Calu3 (cell line): ENCODE measurements around the gene PRODH. TPM values are rescaled to one million over a fixed set of nuclear protein-coding genes. Genes with fewer than 3 reads are reported as not detected.
"Not testable (repeated sequence)": the region's sequence is repeated elsewhere in the genome, so short reads cannot be mapped to it uniquely, and the experiment has no call there.

Experiments
- BruUV-seq: library from RNA; stranded (reverse); fragments of 400-500 nt; replicated peaks from 2 replicates; lab custom pipeline; 2021; lab: Mats Ljungman, UMichigan
- CTCF ChIA-PET: fragments of 300-600 bp; sonication (Branson Sonifier 250); formaldehyde crosslinking; loops from one replicate; lab custom pipeline; 2022; ENCODE audit warnings: antibody characterized with exemption; lab: Charles Lee
- DNase-seq: peaks from one replicate; pipeline ENCODE4 v3.0.0; 2022
- H3K27ac Mint-ChIP-seq: one replicate; pipeline ENCODE4 v1.8.0; 2022; ENCODE audit warnings: mixed read lengths; ENCODE audit not compliant: unreplicated experiment
- H3K27me3 Mint-ChIP-seq: one replicate; pipeline ENCODE4 v1.8.0; 2022; ENCODE audit warnings: mixed read lengths; ENCODE audit not compliant: unreplicated experiment
- H3K36me3 Mint-ChIP-seq: one replicate; pipeline ENCODE4 v1.8.0; 2022; ENCODE audit warnings: mild to moderate bottlenecking, moderate library complexity, mixed read lengths; ENCODE audit not compliant: insufficient read depth, unreplicated experiment
- H3K4me1 Mint-ChIP-seq: one replicate; pipeline ENCODE4 v1.8.0; 2022; ENCODE audit warnings: mild to moderate bottlenecking, low read depth, mixed read lengths; ENCODE audit not compliant: unreplicated experiment
- H3K4me3 Mint-ChIP-seq: one replicate; pipeline ENCODE4 v1.8.0; 2022; ENCODE audit warnings: mild to moderate bottlenecking, low read depth, moderate library complexity, mixed read lengths; ENCODE audit not compliant: unreplicated experiment
- H3K9me3 Mint-ChIP-seq: one replicate; pipeline ENCODE4 v1.8.0; 2022; ENCODE audit warnings: low read depth, mixed read lengths; ENCODE audit not compliant: unreplicated experiment
- CTCF ChIP-seq: fragments of 200-600 bp; IDR thresholded peaks from one replicate; pipeline ENCODE4 v1.8.0; 2022; ENCODE audit warnings: antibody characterized with exemption; ENCODE audit not compliant: unreplicated experiment
- intact Hi-C: fragments of 100-400 bp; cut with micrococcal nuclease; formaldehyde crosslinking; loops from one replicate; pipeline ENCODE4 v1.10.0; 2022; ENCODE audit not compliant: unreplicated experiment
- total RNA-seq: library from RNA; stranded (reverse); gene quantifications from 2 replicates; pipeline ENCODE4 v1.2.3, GENCODE V29; 2022

PRODH gene
- total RNA-seq, 1 experiment from 2014 or later = 1.5 TPM

GRCh38 chr22:18927020-18927419, 9.1 kb downstream of the PRODH start:
- DNase-seq = no peak
- Mint-ChIP-seq H3K9me3 (no peaks in the 10 kb centered on the region), H3K27ac (no peak overlapping the region), H3K4me3 (no peak overlapping the region), H3K27me3 (no peaks in the 10 kb centered on the region), H3K4me1 (no peaks in the 10 kb centered on the region), H3K36me3 (no peaks in the 10 kb centered on the region)
- CTCF ChIA-PET = no interaction called here
- intact Hi-C loops = no loop called here
- no peak for TF ChIP-seq CTCF
- no TSS peak for BruUV-seq

DNA sequence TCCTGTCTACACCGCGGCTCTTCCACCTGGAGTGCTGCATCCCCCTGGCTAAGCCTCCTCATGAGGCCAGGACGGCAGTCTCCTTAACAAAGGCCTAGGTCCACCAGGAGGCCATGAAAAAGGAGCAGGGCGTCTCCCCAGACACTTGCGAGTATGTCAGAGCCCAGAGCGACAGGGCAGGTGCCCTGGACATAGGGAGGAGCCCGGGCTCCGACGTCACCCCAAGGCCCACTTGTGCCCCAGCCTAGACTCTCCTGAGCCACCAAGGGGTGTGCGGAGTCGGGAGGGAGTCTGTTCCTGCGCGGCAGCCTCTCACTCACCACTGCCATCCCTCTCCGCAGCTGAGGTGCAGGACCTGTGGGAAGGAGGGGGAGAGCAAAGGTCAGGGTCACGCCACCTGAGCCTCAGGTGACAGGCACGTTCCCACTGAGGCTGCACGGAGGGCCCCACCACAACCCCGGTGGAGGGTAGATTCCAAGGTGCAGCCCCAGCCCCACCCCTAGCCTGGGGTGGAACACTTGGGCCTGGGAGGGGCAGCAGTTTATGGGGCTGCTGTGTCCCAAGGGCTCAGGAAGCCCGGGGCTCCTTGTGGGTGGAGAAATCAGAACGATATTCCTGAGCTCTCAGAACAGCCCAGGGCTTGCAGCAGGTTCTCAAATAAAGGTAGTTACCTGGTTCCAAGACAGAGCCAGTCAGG, 10.6 kb downstream of the PRODH start:
- no peak overlapping the region for H3K27ac Mint-ChIP-seq
- H3K4me3 Mint-ChIP-seq = no peak overlapping the region
- H3K4me1 Mint-ChIP-seq = no peaks in the 10 kb centered on the region
- no peak for DNase-seq
- no TSS peak for BruUV-seq
- no peaks in the 10 kb centered on the region for H3K9me3 Mint-ChIP-seq
- H3K27me3 Mint-ChIP-seq = no peaks in the 10 kb centered on the region
- H3K36me3 Mint-ChIP-seq = no peaks in the 10 kb centered on the region
- intact Hi-C loops = no loop called here
- no peak for TF ChIP-seq CTCF
- CTCF ChIA-PET = no interaction called here

- CTCF ChIA-PET, H3K9me3 Mint-ChIP-seq, H3K36me3 Mint-ChIP-seq, BruUV-seq, H3K4me1 Mint-ChIP-seq, intact Hi-C loops, DNase-seq, H3K27ac Mint-ChIP-seq, H3K27me3 Mint-ChIP-seq, H3K4me3 Mint-ChIP-seq: not testable (repeated sequence)
Observed at GRCh38 chr22:18920257-18920902, 15.7 kb downstream of the PRODH start.

DNA sequence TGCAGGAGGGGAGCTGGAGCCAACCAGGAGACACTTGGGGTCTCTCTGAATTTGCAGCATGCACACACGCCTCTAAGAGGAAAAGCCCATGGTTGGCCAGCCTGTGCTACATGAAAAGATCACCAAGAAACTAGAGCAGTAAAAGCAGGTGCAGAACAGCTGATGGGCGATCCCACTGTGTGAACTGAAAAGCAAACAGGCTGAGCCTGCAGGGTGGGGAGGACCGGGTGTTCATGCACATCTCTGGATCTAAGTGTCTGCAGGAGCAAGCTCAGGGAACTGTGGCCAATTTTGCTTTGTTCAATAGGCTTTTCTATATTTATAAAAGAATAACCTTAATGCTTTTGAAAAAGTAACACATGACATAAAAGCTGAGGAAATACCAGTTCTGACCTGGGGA, 18.3 kb downstream of the PRODH start:
- H3K9me3 Mint-ChIP-seq, DNase-seq, H3K27me3 Mint-ChIP-seq, CTCF ChIA-PET, H3K4me1 Mint-ChIP-seq, intact Hi-C loops, H3K36me3 Mint-ChIP-seq, H3K4me3 Mint-ChIP-seq, BruUV-seq, H3K27ac Mint-ChIP-seq: not testable (repeated sequence)

GRCh38 chr22:18915550-18915949, 20.5 kb downstream of the PRODH start:
- BruUV-seq, intact Hi-C loops, H3K27me3 Mint-ChIP-seq, DNase-seq, H3K27ac Mint-ChIP-seq, H3K4me1 Mint-ChIP-seq, CTCF ChIA-PET, H3K36me3 Mint-ChIP-seq, H3K4me3 Mint-ChIP-seq, H3K9me3 Mint-ChIP-seq: not testable (repeated sequence)

DNA sequence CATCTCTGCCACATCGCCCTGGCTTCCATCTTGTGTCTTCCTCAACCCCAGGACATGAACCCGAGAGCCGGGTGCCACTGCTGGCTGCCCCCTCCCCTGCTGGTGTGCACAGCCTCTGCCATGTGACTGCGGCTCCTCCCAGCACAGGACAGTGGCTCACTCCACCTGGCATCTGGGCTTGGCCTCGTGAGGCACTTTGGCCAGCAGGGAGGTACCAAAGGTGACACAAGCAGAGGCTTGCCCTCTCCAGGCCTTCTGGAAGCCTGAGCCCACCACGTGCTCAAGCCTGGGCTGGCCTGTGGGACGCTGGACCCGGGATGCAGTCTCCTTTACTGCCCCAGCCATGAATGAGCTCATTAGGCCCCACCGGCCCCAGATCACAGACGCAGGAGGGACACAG, 21.5 kb downstream of the PRODH start:
- H3K36me3 Mint-ChIP-seq, H3K4me1 Mint-ChIP-seq, BruUV-seq, CTCF ChIA-PET, H3K9me3 Mint-ChIP-seq, H3K4me3 Mint-ChIP-seq, H3K27me3 Mint-ChIP-seq, H3K27ac Mint-ChIP-seq, intact Hi-C loops, DNase-seq: not testable (repeated sequence)

- H3K36me3 Mint-ChIP-seq, CTCF ChIA-PET, BruUV-seq, H3K9me3 Mint-ChIP-seq, H3K27ac Mint-ChIP-seq, intact Hi-C loops, H3K4me1 Mint-ChIP-seq, H3K27me3 Mint-ChIP-seq, H3K4me3 Mint-ChIP-seq, DNase-seq: not testable (repeated sequence)
Observed at GRCh38 chr22:18912264-18912946, 23.7 kb downstream of the PRODH start.

DNA sequence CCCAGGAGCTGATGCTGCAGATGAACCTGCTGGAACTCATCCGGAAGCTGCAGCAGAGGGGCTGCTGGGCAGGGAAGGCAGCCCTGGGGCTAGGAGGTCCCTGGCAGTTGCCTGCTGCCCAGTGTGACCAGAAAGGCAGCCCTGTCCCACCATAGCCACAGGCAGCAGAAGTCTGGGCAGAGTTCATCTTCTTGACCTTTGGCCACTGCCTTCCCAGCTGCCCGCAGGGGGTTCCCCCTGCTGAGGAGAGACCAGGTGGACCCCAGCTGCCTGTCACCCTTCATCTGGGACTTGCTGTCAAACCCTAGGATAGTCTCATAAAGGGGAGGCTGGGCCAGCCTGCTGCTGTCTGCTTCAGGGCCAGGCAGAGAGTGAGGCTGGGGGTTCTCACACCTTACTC, 24.6 kb downstream of the PRODH start:
- H3K4me3 Mint-ChIP-seq, H3K27me3 Mint-ChIP-seq, H3K4me1 Mint-ChIP-seq, intact Hi-C loops, H3K27ac Mint-ChIP-seq, DNase-seq, BruUV-seq, CTCF ChIA-PET, H3K9me3 Mint-ChIP-seq, H3K36me3 Mint-ChIP-seq: not testable (repeated sequence)
